GM12878 (cell line): ENCODE results near the gene EIF1. TPM values are rescaled to one million over a fixed set of nuclear protein-coding genes. Genes with fewer than 3 reads are reported as not detected.

Experiments used
- ATAC-seq: fragments of 200-7000 bp; cut with Tn5 transposase; 3 replicates; pipeline ENCODE4 v1.9.1; 2020; ENCODE audit warnings: mild to moderate bottlenecking, moderate library complexity
- BruUV-seq: library from RNA; stranded (reverse); fragments of 400-500 nt; replicated peaks from 2 replicates; lab custom pipeline; 2021; lab: Mats Ljungman, UMichigan
- CTCF ChIA-PET: fragments of 300-600 bp; sonication (Branson Sonifier 250); formaldehyde crosslinking; extraction: SDS; loops from one replicate; lab custom pipeline; 2021; ENCODE audit warnings: inconsistent platforms; lab: Yijun Ruan, JAX
- POLR2A ChIA-PET: fragments of 350-600 bp; formaldehyde crosslinking; extraction: SDS; loops from one replicate; lab custom pipeline; 2021; ENCODE audit warnings: inconsistent platforms; lab: Charles Lee
- RAD21 ChIA-PET: fragments of 300-600 bp; sonication (Branson Sonifier 250); formaldehyde crosslinking; loops from one replicate; lab custom pipeline; 2023; ENCODE audit warnings: antibody characterized with exemption; ENCODE audit not compliant: unreplicated experiment; lab: Charles Lee
- SMC1A ChIA-PET: fragments of 300-600 bp; sonication (Branson Sonifier 250); formaldehyde crosslinking; loops from one replicate; lab custom pipeline; 2023; ENCODE audit not compliant: unreplicated experiment, uncharacterized antibody; lab: Charles Lee
- DNase-seq: peaks from one replicate; pipeline ENCODE4 v3.0.0-alpha.2; 2011; ENCODE audit warnings: low read depth, low spot score
- FAIRE-seq: peaks from 3 replicates; lab custom pipeline; 2011; peaks lifted over from hg19 to GRCh38; lab: Jason Lieb, UNC
- H2AFZ ChIP-seq: 2 replicates; pipeline ENCODE4 v1.6.0; 2011; ENCODE audit warnings: low read depth, low read length, control low read depth; ENCODE audit not compliant: control insufficient read depth
- H3K27ac ChIP-seq: 2 replicates; pipeline ENCODE4 v1.5.1; 2011; ENCODE audit warnings: control low read depth; ENCODE audit not compliant: control insufficient read depth, insufficient read depth
- H3K27me3 ChIP-seq, 2 experiments: replicated peaks in 1 of 2; 2 replicates each; pipeline versions ENCODE4 v1.6.0 to v1.6.1; 2011; ENCODE audit warnings: low read length in 1 of 2; ENCODE audit not compliant: control insufficient read depth in 2 of 2, insufficient read depth in 2 of 2
- H3K36me3 ChIP-seq, 2 experiments: 2 replicates each; pipeline ENCODE4 v1.5.1; 2011; ENCODE audit warnings: low read length in 1 of 2; ENCODE audit not compliant: control insufficient read depth in 2 of 2, insufficient read depth in 2 of 2
- H3K4me1 ChIP-seq: 2 replicates; pipeline ENCODE4 v1.6.1; 2011; ENCODE audit warnings: mild to moderate bottlenecking, low read length, moderate library complexity, mixed read lengths; ENCODE audit not compliant: control insufficient read depth, insufficient read depth
- H3K4me2 ChIP-seq: 2 replicates; pipeline ENCODE4 v1.6.0; 2011; ENCODE audit warnings: control low read depth; ENCODE audit not compliant: control insufficient read depth, insufficient read depth
- H3K4me3 ChIP-seq: fragments of 200-600 bp; sonication (generic); 2 replicates; pipeline ENCODE4 v1.5.1; 2016
- H3K79me2 ChIP-seq: 2 replicates; pipeline ENCODE4 v1.6.0; 2011; ENCODE audit warnings: low read length; ENCODE audit not compliant: control insufficient read depth, insufficient read depth
- H3K9ac ChIP-seq: 2 replicates; pipeline ENCODE4 v1.8.0; 2011; ENCODE audit warnings: low read length, control low read depth, mixed read lengths; ENCODE audit not compliant: control insufficient read depth, insufficient read depth
- H3K9me3 ChIP-seq: replicated peaks from 3 replicates; pipeline ENCODE4 v1.5.1; 2011; ENCODE audit warnings: mild to moderate bottlenecking, low read length; ENCODE audit not compliant: control insufficient read depth, insufficient read depth
- H4K20me1 ChIP-seq: 2 replicates; pipeline ENCODE4 v1.6.0; 2011; ENCODE audit not compliant: control insufficient read depth, insufficient read depth
- CBX3 ChIP-seq: fragments of 200-600 bp; sonication (generic); IDR thresholded peaks from 2 replicates; pipeline ENCODE4 v1.6.1; 2016; ENCODE audit warnings: low read depth, borderline replicate concordance
- CEBPB ChIP-seq, 2 experiments: fragments of 150-350 bp in 1 of 2; IDR thresholded peaks; 2 replicates each; pipeline ENCODE4 v1.6.1; 2012 to 2014; ENCODE audit warnings: low read depth in 2 of 2, low read length in 2 of 2, borderline replicate concordance in 1 of 2, inconsistent platforms in 1 of 2
- MXI1 ChIP-seq: fragments of 150-350 bp; IDR thresholded peaks from 2 replicates; pipeline ENCODE4 v1.6.1; 2011; ENCODE audit warnings: low read depth, mild to moderate bottlenecking, inconsistent platforms, low read length, improper control_type of control experiment
- PRDM15 ChIP-seq: fragments of 450-650 bp; formaldehyde crosslinking; IDR thresholded peaks from 2 replicates; pipeline ENCODE4 v1.4.0; 2020; ENCODE audit warnings: mild to moderate bottlenecking, moderate library complexity
- SUPT20H ChIP-seq: IDR thresholded peaks from 2 replicates; pipeline ENCODE4 v1.6.1; 2011; ENCODE audit warnings: low read depth, mild to moderate bottlenecking, low read length, moderate library complexity, borderline replicate concordance; ENCODE audit not compliant: control insufficient read depth
- ZNF622 ChIP-seq: fragments of 450-650 bp; IDR thresholded peaks from 2 replicates; pipeline ENCODE4 v1.6.1; 2017; ENCODE audit warnings: mild to moderate bottlenecking, inconsistent platforms
- ZSCAN29 ChIP-seq: fragments of 450-650 bp; IDR thresholded peaks from 2 replicates; pipeline ENCODE4 v1.6.1; 2017; ENCODE audit warnings: mild to moderate bottlenecking, moderate library complexity
- WGBS: methylation state at CpG from one replicate; pipeline ENCODE4 v1.1.6; 2016; ENCODE audit warnings: low lambda C conversion rate; ENCODE audit not compliant: insufficient replicate concordance, insufficient coverage; ENCODE audit errors: missing lambda C conversion rate; 5-methylcytosine and 5-hydroxymethylcytosine counted together
- in situ Hi-C: fragments of 300-500 bp; cut with MboI; formaldehyde crosslinking; loops from 9 replicates; pipeline ENCODE4 v1.14.3; 2018; ENCODE audit warnings: mixed read lengths
- intact Hi-C: fragments of 100-400 bp; cut with micrococcal nuclease; formaldehyde crosslinking; loops from one replicate; pipeline ENCODE4 v1.14.2; 2022; ENCODE audit not compliant: unreplicated experiment
- polyA plus RNA-seq, 11 experiments: library from polyadenylated mRNA; depleted of rRNA in 4 of 11; unstranded in 6 of 11; stranded (reverse) in 5 of 11; fragments of >200 nt; fragmentation: Nextera tagmentation in 4 of 11; fragmentation: Illumina TruSeq in 1 of 11; extraction: Ambion mirVana in 4 of 11; extraction: Trizol in 1 of 11; gene quantifications; 1 replicate in 1 of 11; 2 replicates in 10 of 11; pipeline versions ENCODE4 v1.2.1 to v1.2.3, GENCODE V29; 2011 to 2016; ENCODE audit warnings: inconsistent platforms in 2 of 11, missing spikeins in 2 of 11, low read depth in 1 of 11
- total RNA-seq, 4 experiments: library from RNA; depleted of rRNA in 3 of 4; stranded (reverse); fragments of >200 nt in 3 of 4; fragmentation: Illumina TruSeq in 1 of 4; extraction: Trizol in 1 of 4; gene quantifications; 2 replicates each; pipeline versions ENCODE4 v1.2.1 to v1.2.3, GENCODE V29; 2013 to 2021

EIF1 gene
- total and polyA plus RNA-seq, 10 of the 15 experiments (the other 5 are each of a cell fraction or from before 2014, with no cell fraction given), result 39.4 to 815 (median 480) TPM

- Histone ChIP-seq H3K4me1 (no peaks in the 10 kb centered on the region), H3K9me3 (no peaks in the 10 kb centered on the region), H3K27me3 (no peaks in the 10 kb centered on the region; a peak in 3 of 4 replicates), H3K79me2 (no peaks in the 10 kb centered on the region), H3K9ac (no peak within 1 kb of the TSS), H3K4me2 (no peak within 1 kb of the TSS), H3K36me3 (no peaks in the 10 kb centered on the region), H3K27ac (no peak within 1 kb of the TSS), H4K20me1 (no peaks in the 10 kb centered on the region), H3K4me3 (no peak within 1 kb of the TSS), H2AFZ (no peak within 1 kb of the TSS)
- FAIRE-seq, result no peak
- no peak for DNase-seq
- RAD21 ChIA-PET, result no interaction called here
- CTCF ChIA-PET, result interaction anchor here (1.2 to 1.4 kb wide), 2 partner anchors 16 to 49 kb away, joined by 3 to 9 read pairs; no protein-coding TSS in a partner anchor
- BruUV-seq, result no TSS peak
- intact Hi-C loops, result no loop called here
- ATAC-seq, result no peak
- POLR2A ChIA-PET, result no interaction called here
- TF ChIP-seq PRDM15 (CRISPR knock-in tag) (no peak), MXI1 (no peak), CEBPB (IDR thresholded peaks at IDR 0.05; ENCODE audit: borderline replicate concordance in 1 of 2, low read depth in 2 of 2, low read length in 2 of 2) (no peak), SUPT20H (no peak), ZNF622 (no peak), CBX3 (no peak), ZSCAN29 (no peak)
- WGBS, result 18% methylated on average over 12 of the region's 12 CpGs
- SMC1A ChIA-PET, result no interaction called here
- in situ Hi-C loops, result loop anchor here (5.0 kb wide), 1 partner anchor 50 kb away; no protein-coding TSS in a partner anchor
These were observed 23.1 kb downstream of the EIF1 start, which contains the start of gene GAST for GRCh38 chr17:41711669-41712400. TSS of gene GAST (plus strand) at chr17:41712331. CDS start at chr17:41715437, 3,106 bp downstream.
